GM11168 (cell line): ENCODE measurements around the gene MAN2A2.

ENCODE experiments used
- in situ Hi-C: fragments of 300-500 bp; cut with MboI; formaldehyde crosslinking; loops from one replicate; pipeline ENCODE4 v1.12.0; 2022; ENCODE audit warnings: low sequenced_read_pairs; ENCODE audit not compliant: unreplicated experiment

Gene MAN2A2

GRCh38 chr15:90870354-90871138 lies 32.6 kb upstream of the MAN2A2 start:
- in situ Hi-C loops: no loop called here

- in situ Hi-C loops: no loop called here
These were observed 31.9 kb upstream of the MAN2A2 start for GRCh38 chr15:90871139-90871715.

- in situ Hi-C loops: no loop called here
These were observed 31.2 kb upstream of the MAN2A2 start for GRCh38 chr15:90871716-90872485.

- in situ Hi-C loops: no loop called here
These were observed 30.5 kb upstream of the MAN2A2 start for GRCh38 chr15:90872486-90873184.

- in situ Hi-C loops: no loop called here
These were observed 29.6 kb upstream of the MAN2A2 start for GRCh38 chr15:90873488-90873997.

- in situ Hi-C loops: no loop called here
These were observed 29.0 kb upstream of the MAN2A2 start for GRCh38 chr15:90873998-90874605.

GRCh38 chr15:90874986-90875385 lies 28.1 kb upstream of the MAN2A2 start:
- in situ Hi-C loops: loop anchor here (25.0 kb wide), 1 partner anchor 563 kb away; no protein-coding TSS in a partner anchor

GRCh38 chr15:90875549-90875981 lies 27.5 kb upstream of the MAN2A2 start:
- in situ Hi-C loops: loop anchor here (25.0 kb wide), 1 partner anchor 563 kb away; no protein-coding TSS in a partner anchor

- in situ Hi-C loops: loop anchor here (25.0 kb wide), 1 partner anchor 564 kb away; no protein-coding TSS in a partner anchor
These were observed 27.1 kb upstream of the MAN2A2 start for GRCh38 chr15:90876046-90876445.

- in situ Hi-C loops: loop anchor here (25.0 kb wide), 1 partner anchor 564 kb away; no protein-coding TSS in a partner anchor
These were observed 26.5 kb upstream of the MAN2A2 start for GRCh38 chr15:90876512-90877170.

- in situ Hi-C loops: loop anchor here (25.0 kb wide), 1 partner anchor 565 kb away; no protein-coding TSS in a partner anchor
These were observed 25.8 kb upstream of the MAN2A2 start for GRCh38 chr15:90877315-90877714.

GRCh38 chr15:90877996-90878395 lies 25.1 kb upstream of the MAN2A2 start:
- in situ Hi-C loops: loop anchor here (25.0 kb wide), 1 partner anchor 566 kb away; no protein-coding TSS in a partner anchor

- in situ Hi-C loops: loop anchor here (25.0 kb wide), 1 partner anchor 566 kb away; no protein-coding TSS in a partner anchor
These were observed 24.4 kb upstream of the MAN2A2 start for GRCh38 chr15:90878660-90879059.

- in situ Hi-C loops: loop anchor here (25.0 kb wide), 1 partner anchor 568 kb away; no protein-coding TSS in a partner anchor
These were observed 23.3 kb upstream of the MAN2A2 start for GRCh38 chr15:90879730-90880366.

GRCh38 chr15:90880381-90881145 lies 22.5 kb upstream of the MAN2A2 start:
- in situ Hi-C loops: loop anchor here (25.0 kb wide), 1 partner anchor 568 kb away; no protein-coding TSS in a partner anchor

GRCh38 chr15:90881181-90881977 lies 21.7 kb upstream of the MAN2A2 start:
- in situ Hi-C loops: loop anchor here (25.0 kb wide), 1 partner anchor 569 kb away; no protein-coding TSS in a partner anchor
